HEK293 (cell line): ENCODE results near the gene GRAMD4.

Experiments
- EGR2 ChIP-seq: fragments of 450-650 bp; formaldehyde crosslinking; IDR thresholded peaks from 2 replicates; pipeline ENCODE4 v1.5.1; 2016; ENCODE audit warnings: low read depth, missing biosample characterization, missing genetic modification characterization
- SALL2 ChIP-seq: fragments of 450-650 bp; formaldehyde crosslinking; IDR thresholded peaks from 2 replicates; pipeline ENCODE4 v1.5.0; 2017; ENCODE audit warnings: missing biosample characterization, mild to moderate bottlenecking, missing genetic modification characterization, borderline replicate concordance
- TRIM28 ChIP-seq: IDR thresholded peaks from 2 replicates; pipeline ENCODE4 v1.6.1; 2011; ENCODE audit warnings: low read length, control low read depth, borderline replicate concordance
- ZBTB21 ChIP-seq: fragments of 450-650 bp; formaldehyde crosslinking; IDR thresholded peaks from 2 replicates; pipeline ENCODE4 v1.5.1; 2017; ENCODE audit warnings: missing biosample characterization, missing genetic modification characterization
- ZNF239 ChIP-seq: fragments of 450-650 bp; formaldehyde crosslinking; IDR thresholded peaks from 2 replicates; pipeline ENCODE4 v1.5.1; 2016; ENCODE audit warnings: missing biosample characterization, missing genetic modification characterization
- ZNF24 ChIP-seq: fragments of 450-650 bp; formaldehyde crosslinking; IDR thresholded peaks from 2 replicates; pipeline ENCODE4 v1.5.1; 2016; ENCODE audit warnings: missing biosample characterization, missing genetic modification characterization
- ZNF37A ChIP-seq: fragments of 450-650 bp; IDR thresholded peaks from 2 replicates; pipeline ENCODE4 v1.5.1; 2018; ENCODE audit warnings: missing biosample characterization, missing genetic modification characterization
- TF ChIP-seq, protein P1 (sequence below): fragments of 450-650 bp; formaldehyde crosslinking; IDR thresholded peaks from 2 replicates; pipeline ENCODE4 v1.5.1; 2016; ENCODE audit warnings: missing biosample characterization, missing genetic modification characterization

- TF ChIP-seq ZNF24 (tag by site-specific recombination) (no peak), ZBTB21 (tag by site-specific recombination) (no peak), SALL2 (no peak), TRIM28 (no peak), ZNF37A (no peak), ZNF239 (tag by site-specific recombination) (no peak), EGR2 (tag by site-specific recombination) (no peak)
- TF ChIP-seq, protein P1, sequence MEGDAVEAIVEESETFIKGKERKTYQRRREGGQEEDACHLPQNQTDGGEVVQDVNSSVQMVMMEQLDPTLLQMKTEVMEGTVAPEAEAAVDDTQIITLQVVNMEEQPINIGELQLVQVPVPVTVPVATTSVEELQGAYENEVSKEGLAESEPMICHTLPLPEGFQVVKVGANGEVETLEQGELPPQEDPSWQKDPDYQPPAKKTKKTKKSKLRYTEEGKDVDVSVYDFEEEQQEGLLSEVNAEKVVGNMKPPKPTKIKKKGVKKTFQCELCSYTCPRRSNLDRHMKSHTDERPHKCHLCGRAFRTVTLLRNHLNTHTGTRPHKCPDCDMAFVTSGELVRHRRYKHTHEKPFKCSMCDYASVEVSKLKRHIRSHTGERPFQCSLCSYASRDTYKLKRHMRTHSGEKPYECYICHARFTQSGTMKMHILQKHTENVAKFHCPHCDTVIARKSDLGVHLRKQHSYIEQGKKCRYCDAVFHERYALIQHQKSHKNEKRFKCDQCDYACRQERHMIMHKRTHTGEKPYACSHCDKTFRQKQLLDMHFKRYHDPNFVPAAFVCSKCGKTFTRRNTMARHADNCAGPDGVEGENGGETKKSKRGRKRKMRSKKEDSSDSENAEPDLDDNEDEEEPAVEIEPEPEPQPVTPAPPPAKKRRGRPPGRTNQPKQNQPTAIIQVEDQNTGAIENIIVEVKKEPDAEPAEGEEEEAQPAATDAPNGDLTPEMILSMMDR, result no peak
Observed at GRCh38 chr22:46606886-46607285, 13.3 kb upstream of the GRAMD4 start.
